Activated CD4-positive, alpha-beta T cell treated with anti-CD3 and anti-CD28 coated beads for 36 hours (primary cell): Measurements from ENCODE around the gene RSPO3. TPM values are rescaled to one million over a fixed set of nuclear protein-coding genes. Genes with fewer than 3 reads are reported as not detected.

Experiments
- ATAC-seq: fragments of 200-7000 bp; cut with Tn5 transposase; one replicate; pipeline ENCODE4 v1.10.0; 2021; ENCODE audit warnings: mild to moderate bottlenecking, moderate library complexity
- CTCF ChIA-PET: fragments of 350-600 bp; sonication (Branson Sonifier 250); formaldehyde crosslinking; loops from one replicate; lab custom pipeline; 2021; ENCODE audit warnings: antibody characterized with exemption; lab: Charles Lee
- POLR2A ChIA-PET: fragments of 350-600 bp; sonication (Branson Sonifier 250); formaldehyde crosslinking; loops from one replicate; lab custom pipeline; 2021; ENCODE audit warnings: antibody characterized with exemption, inconsistent platforms; lab: Charles Lee
- DNase-seq: peaks from one replicate; pipeline ENCODE4 v3.0.0-alpha.2; 2020
- H3K27ac Mint-ChIP-seq: one replicate; pipeline ENCODE4 v1.8.0; 2021; ENCODE audit warnings: mixed read lengths
- H3K27me3 Mint-ChIP-seq: one replicate; pipeline ENCODE4 v1.8.0; 2021; ENCODE audit warnings: mixed read lengths
- H3K36me3 Mint-ChIP-seq: one replicate; pipeline ENCODE4 v1.8.0; 2021; ENCODE audit warnings: low read depth, mixed read lengths
- H3K4me1 Mint-ChIP-seq: one replicate; pipeline ENCODE4 v1.8.0; 2021; ENCODE audit warnings: mixed read lengths
- H3K4me3 Mint-ChIP-seq: one replicate; pipeline ENCODE4 v1.8.0; 2021; ENCODE audit warnings: mild to moderate bottlenecking, moderate library complexity, mixed read lengths
- H3K9me3 Mint-ChIP-seq: one replicate; pipeline ENCODE4 v1.8.0; 2021; ENCODE audit warnings: low read depth, mixed read lengths
- intact Hi-C, 2 experiments: fragments of 100-400 bp; cut with DNase I in 1 of 2; cut with micrococcal nuclease in 1 of 2; formaldehyde crosslinking; loops; one replicate each; pipeline versions ENCODE4 v1.14.2 to v1.15.1; 2022 to 2024; cut with DNase I, micrococcal nuclease
- total RNA-seq, 2 experiments: library from RNA; stranded (reverse); gene quantifications; one replicate each; pipeline ENCODE4 v1.2.3, GENCODE V29; 2021

The RSPO3 gene
- total RNA-seq, 2 experiments from 2014 or later = not detected

DNA sequence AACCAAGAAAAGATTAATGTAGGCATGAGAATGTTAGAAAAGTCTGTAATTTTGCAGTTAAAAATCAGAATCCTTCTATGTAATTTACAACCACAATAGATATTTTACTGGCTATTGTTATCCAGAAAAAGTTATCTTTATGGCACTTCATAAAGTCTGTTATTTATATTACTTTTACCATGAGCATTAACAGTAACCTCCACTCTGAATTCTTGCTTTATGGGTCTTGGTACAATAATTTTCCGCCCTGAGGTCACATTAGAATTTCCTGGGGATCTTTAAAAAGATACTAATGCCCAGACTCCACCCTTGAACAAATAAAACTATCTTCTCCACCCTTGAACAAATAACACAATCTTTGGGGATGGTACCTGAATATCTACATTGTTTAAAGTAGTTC is 9.6 kb downstream of the RSPO3 start:
- no peak overlapping the region for H3K4me3 Mint-ChIP-seq
- DNase-seq (no peak), ATAC-seq (no peak)
- ChIA-PET POLR2A (no interaction called here), CTCF (no interaction called here)
- peaks cover 11% of the 10 kb centered on the region for H3K27me3 Mint-ChIP-seq
- H3K36me3 Mint-ChIP-seq = no peaks in the 10 kb centered on the region
- H3K4me1 Mint-ChIP-seq = no peaks in the 10 kb centered on the region
- intact Hi-C loops = loop anchor here in 1 of 2 experiments (10.0 kb wide), 1 partner anchor 953 kb away; no protein-coding TSS in a partner anchor
- no peaks in the 10 kb centered on the region for H3K9me3 Mint-ChIP-seq
- no peak overlapping the region for H3K27ac Mint-ChIP-seq

DNA sequence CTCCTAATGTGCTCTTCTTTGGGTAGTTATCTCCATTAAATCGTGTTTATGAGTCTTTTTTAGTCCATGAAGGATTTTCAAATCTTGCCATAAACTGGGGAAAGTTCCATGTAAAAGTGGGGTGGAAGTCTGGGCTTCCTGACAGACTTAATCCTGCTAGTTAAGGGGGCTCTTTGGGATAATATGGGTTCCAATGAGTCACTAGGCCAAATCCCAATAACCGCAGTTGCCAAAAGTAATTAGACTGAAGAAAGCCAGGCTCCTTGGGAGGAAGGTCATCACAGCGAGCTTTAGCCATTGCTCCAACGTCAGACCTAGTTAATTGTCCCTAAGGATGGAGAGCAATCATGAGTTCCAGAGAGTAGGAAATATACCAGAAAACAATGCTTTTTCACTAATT is 10.8 kb downstream of the RSPO3 start:
- ATAC-seq = no peak
- H3K27me3 Mint-ChIP-seq = peaks cover 8% of the 10 kb centered on the region
- CTCF ChIA-PET = no interaction called here

GRCh38 chr6:127131275-127131674 is 12.8 kb downstream of the RSPO3 start:
- ChIA-PET POLR2A (no interaction called here), CTCF (no interaction called here)
- H3K27ac Mint-ChIP-seq = no peak overlapping the region
- intact Hi-C loops = no loop called here
- ATAC-seq (no peak), DNase-seq (no peak)
- H3K4me1 Mint-ChIP-seq = no peaks in the 10 kb centered on the region
- no peaks in the 10 kb centered on the region for H3K9me3 Mint-ChIP-seq
- H3K4me3 Mint-ChIP-seq = no peak overlapping the region
- peaks cover 8% of the 10 kb centered on the region for H3K27me3 Mint-ChIP-seq
- no peaks in the 10 kb centered on the region for H3K36me3 Mint-ChIP-seq

More for the DNA sequence above, 10.8 kb downstream of the RSPO3 start:
- H3K4me3 Mint-ChIP-seq = no peak overlapping the region
- no peaks in the 10 kb centered on the region for H3K4me1 Mint-ChIP-seq
- DNase-seq = no peak
- H3K27ac Mint-ChIP-seq = no peak overlapping the region
- H3K36me3 Mint-ChIP-seq = no peaks in the 10 kb centered on the region
- POLR2A ChIA-PET = no interaction called here
- H3K9me3 Mint-ChIP-seq = no peaks in the 10 kb centered on the region
- intact Hi-C loops = loop anchor here in 1 of 2 experiments (10.0 kb wide), 1 partner anchor 954 kb away; no protein-coding TSS in a partner anchor

DNA sequence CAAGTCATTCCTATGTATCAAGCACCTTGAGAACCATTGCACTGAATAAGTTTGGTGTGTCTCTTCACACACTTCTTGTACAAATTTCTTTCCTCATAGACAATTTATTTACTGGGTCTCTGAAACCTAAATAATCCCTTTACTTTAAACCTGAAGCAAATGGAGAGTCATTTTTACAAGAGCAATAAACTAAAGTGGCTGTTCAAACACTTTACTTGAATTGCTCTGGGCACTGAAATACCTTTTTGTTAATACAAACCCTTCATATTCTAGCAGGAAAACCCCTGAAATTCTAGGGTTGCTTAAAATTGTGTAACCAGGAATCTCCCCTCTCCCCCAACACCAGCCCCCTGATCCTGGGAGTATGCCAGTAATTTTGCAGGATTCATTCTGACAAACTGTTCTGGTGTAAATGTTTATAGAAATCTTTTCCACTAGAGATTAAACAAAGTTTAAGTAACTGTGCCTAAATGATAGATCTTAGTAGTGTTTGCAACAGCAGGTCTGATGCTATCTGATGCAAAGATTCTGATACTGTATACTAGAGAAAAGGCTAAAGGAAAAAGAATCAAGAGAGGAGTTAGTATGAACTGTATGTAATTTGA is 13.4 kb downstream of the RSPO3 start:
- peaks cover 10% of the 10 kb centered on the region for H3K27me3 Mint-ChIP-seq
- H3K4me1 Mint-ChIP-seq = no peaks in the 10 kb centered on the region
- no peaks in the 10 kb centered on the region for H3K9me3 Mint-ChIP-seq
- DNase-seq (no peak), ATAC-seq (no peak)
- H3K4me3 Mint-ChIP-seq = no peak overlapping the region
- CTCF ChIA-PET = interaction anchor here (0.6 kb wide), 1 partner anchor 1581 kb away, joined by 3 read pairs; no protein-coding TSS in a partner anchor
- intact Hi-C loops = no loop called here
- POLR2A ChIA-PET = no interaction called here
- no peaks in the 10 kb centered on the region for H3K36me3 Mint-ChIP-seq
- no peak overlapping the region for H3K27ac Mint-ChIP-seq

DNA sequence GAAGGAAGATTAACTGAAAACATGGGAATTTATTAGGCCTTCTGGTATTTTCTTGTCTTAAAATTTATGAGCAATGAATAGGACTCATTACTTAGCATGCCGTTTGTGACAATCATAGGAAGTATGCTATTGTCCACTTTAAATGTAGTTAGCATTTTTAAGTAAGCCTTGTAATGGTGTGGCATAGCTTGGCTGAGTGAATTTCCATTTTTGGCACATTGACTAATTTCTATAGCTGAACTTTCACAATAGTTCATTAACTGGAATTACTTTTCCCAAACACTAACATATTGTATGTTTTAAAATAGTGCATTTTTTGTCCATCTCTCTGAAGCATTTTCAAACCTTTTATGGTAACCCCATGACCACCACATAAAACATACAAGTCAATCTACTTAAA is 15.7 kb downstream of the RSPO3 start:
- Mint-ChIP-seq H3K27me3 (peaks cover 12% of the 10 kb centered on the region), H3K4me3 (no peak overlapping the region), H3K4me1 (no peaks in the 10 kb centered on the region), H3K27ac (no peak overlapping the region), H3K9me3 (no peaks in the 10 kb centered on the region), H3K36me3 (no peaks in the 10 kb centered on the region)
- no peak for ATAC-seq
- intact Hi-C loops = no loop called here
- ChIA-PET POLR2A (no interaction called here), CTCF (interaction anchor here (0.6 to 0.8 kb wide), 2 partner anchors 52 to 229 kb away, joined by 3 read pairs; no protein-coding TSS in a partner anchor)
- DNase-seq = no peak

DNA sequence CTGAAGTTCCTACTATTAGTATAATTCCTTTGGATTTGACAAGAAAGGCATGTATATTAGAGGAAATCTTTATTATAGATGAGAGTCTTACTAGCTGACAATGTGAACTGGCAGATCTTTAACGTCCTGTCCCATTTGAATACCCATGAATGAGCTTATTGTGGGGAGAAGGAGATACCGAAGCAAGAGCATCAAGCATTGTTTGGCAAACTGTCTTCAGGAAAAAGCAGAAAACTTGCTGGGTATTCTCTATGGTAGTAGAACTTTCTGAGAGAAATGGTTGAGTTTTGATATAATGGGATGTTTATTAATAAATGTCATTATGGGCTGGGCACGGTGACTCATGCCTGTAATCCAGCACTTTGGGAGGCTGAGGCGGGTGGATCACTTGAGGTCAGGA is 18.3 kb downstream of the RSPO3 start:
- H3K36me3 Mint-ChIP-seq = no peaks in the 10 kb centered on the region
- CTCF ChIA-PET = no interaction called here
- DNase-seq (no peak), ATAC-seq (no peak)
- H3K27me3 Mint-ChIP-seq = peaks cover 10% of the 10 kb centered on the region
- H3K4me1 Mint-ChIP-seq = no peaks in the 10 kb centered on the region
- POLR2A ChIA-PET = no interaction called here
- no peak overlapping the region for H3K27ac Mint-ChIP-seq
- no peak overlapping the region for H3K4me3 Mint-ChIP-seq
- H3K9me3 Mint-ChIP-seq = no peaks in the 10 kb centered on the region
- intact Hi-C loops = no loop called here

DNA sequence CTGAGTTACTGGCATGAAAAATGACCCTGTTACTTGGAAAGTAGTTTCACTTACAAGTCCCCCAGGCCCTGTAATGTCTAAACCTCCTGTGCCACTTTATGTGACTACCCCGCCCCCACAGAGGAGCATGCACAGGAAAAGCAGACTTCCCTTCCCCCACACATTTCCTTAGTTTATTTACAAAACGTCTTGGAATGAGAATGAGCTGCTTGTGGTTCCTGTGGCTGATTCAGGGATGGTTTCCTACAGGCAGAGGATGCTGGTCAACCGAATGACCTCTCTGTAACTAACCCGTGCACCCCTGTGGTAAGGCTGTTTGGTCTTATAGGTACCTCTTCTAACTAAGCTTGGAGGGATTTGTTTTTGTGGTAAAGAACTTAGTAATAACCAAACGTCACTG is 28.5 kb downstream of the RSPO3 start:
- Mint-ChIP-seq H3K27me3 (peaks cover 16% of the 10 kb centered on the region), H3K4me3 (no peak overlapping the region), H3K36me3 (no peaks in the 10 kb centered on the region), H3K9me3 (no peaks in the 10 kb centered on the region), H3K4me1 (no peaks in the 10 kb centered on the region), H3K27ac (no peak overlapping the region)
- intact Hi-C loops = no loop called here
- ATAC-seq (no peak), DNase-seq (no peak)
- POLR2A ChIA-PET = no interaction called here
- CTCF ChIA-PET = no interaction called here

DNA sequence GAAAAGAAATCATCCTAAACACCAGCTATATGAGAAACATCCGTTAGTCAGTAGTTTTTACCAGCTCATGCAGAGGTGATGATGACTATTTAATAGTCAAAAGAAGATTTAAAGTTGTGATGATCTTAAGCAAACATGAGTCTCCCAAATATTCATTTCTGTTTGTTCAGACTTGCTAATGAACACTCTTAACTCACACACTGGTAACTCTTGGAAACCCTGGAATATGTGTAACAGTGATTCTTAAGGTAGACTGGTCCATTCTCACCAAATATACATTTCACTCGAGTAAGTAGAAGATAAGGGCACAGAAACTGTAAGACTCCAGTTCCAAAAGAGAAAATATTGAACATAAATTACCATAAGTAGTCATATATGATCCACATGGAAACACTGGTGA is 29.1 kb downstream of the RSPO3 start:
- CTCF ChIA-PET = no interaction called here
- no peaks in the 10 kb centered on the region for H3K9me3 Mint-ChIP-seq
- no peak for ATAC-seq

GRCh38 chr6:127148511-127148910 is 30.0 kb downstream of the RSPO3 start:
- no peaks in the 10 kb centered on the region for H3K9me3 Mint-ChIP-seq
- H3K27ac Mint-ChIP-seq = no peak overlapping the region
- DNase-seq = no peak
- ATAC-seq = no peak
- H3K36me3 Mint-ChIP-seq = no peaks in the 10 kb centered on the region
- no peak overlapping the region for H3K4me3 Mint-ChIP-seq
- ChIA-PET POLR2A (no interaction called here), CTCF (no interaction called here)
- intact Hi-C loops = no loop called here
- peaks cover 22% of the 10 kb centered on the region for H3K27me3 Mint-ChIP-seq
- H3K4me1 Mint-ChIP-seq = no peaks in the 10 kb centered on the region

More for the DNA sequence above, 29.1 kb downstream of the RSPO3 start:
- Mint-ChIP-seq H3K27ac (no peak overlapping the region), H3K4me1 (no peaks in the 10 kb centered on the region), H3K36me3 (no peaks in the 10 kb centered on the region), H3K4me3 (no peak overlapping the region), H3K27me3 (peaks cover 18% of the 10 kb centered on the region)
- intact Hi-C loops = no loop called here
- DNase-seq = no peak
- POLR2A ChIA-PET = no interaction called here

DNA sequence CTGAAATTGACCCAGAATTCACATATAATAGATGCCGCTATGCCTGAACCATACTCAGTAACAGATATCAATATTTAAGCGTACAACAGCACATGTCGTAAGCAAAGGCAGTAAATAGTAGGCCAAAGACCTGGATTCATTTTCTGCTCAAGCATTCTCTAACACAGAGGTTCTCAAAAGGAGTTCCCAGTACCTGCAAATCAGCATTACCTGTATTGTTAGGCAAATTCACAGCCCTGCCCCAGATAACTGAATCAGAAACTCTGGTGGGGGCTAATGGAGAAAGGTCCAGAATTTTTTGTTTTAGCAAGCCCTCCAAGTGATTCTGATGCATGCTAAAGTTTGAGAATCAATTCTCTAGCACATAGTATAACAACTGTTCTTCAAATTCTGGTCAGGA is 36.0 kb downstream of the RSPO3 start:
- CTCF ChIA-PET = no interaction called here
- no peaks in the 10 kb centered on the region for H3K4me1 Mint-ChIP-seq
- H3K4me3 Mint-ChIP-seq = no peak overlapping the region
- DNase-seq (no peak), ATAC-seq (no peak)
- H3K27me3 Mint-ChIP-seq = peaks cover 14% of the 10 kb centered on the region
- no peaks in the 10 kb centered on the region for H3K36me3 Mint-ChIP-seq
- no peak overlapping the region for H3K27ac Mint-ChIP-seq
- H3K9me3 Mint-ChIP-seq = no peaks in the 10 kb centered on the region
- POLR2A ChIA-PET = no interaction called here
- intact Hi-C loops = no loop called here

DNA sequence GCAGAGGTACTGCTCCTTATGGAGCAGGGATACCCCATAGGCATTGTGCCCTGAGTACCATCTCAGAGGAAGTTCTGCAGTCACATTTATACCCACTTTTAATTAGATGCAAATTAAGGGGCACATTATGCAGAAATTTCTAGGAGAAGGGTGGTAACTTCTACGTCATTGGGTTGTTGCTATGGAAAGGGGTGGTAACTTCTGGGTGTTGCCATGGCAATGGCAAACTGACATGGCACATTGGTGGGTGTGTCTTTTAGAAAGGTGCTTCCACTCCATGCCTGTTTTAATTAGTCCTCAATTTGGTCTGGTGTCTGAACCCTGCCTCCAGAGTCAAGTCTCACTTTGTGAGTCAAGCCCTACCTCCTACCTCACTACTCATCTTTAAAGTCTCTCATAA is 42.0 kb downstream of the RSPO3 start:
- ChIA-PET CTCF (no interaction called here), POLR2A (no interaction called here)
- no peak for ATAC-seq
- H3K4me1 Mint-ChIP-seq = no peaks in the 10 kb centered on the region
- H3K27me3 Mint-ChIP-seq = peaks cover 8% of the 10 kb centered on the region
- H3K36me3 Mint-ChIP-seq = no peaks in the 10 kb centered on the region
- intact Hi-C loops = no loop called here
- no peak for DNase-seq
- no peak overlapping the region for H3K4me3 Mint-ChIP-seq
- no peaks in the 10 kb centered on the region for H3K9me3 Mint-ChIP-seq
- H3K27ac Mint-ChIP-seq = no peak overlapping the region

GRCh38 chr6:127162836-127163235 is 44.4 kb downstream of the RSPO3 start:
- Mint-ChIP-seq H3K4me3 (no peak overlapping the region), H3K27me3 (peaks cover 9% of the 10 kb centered on the region), H3K36me3 (no peaks in the 10 kb centered on the region), H3K4me1 (no peaks in the 10 kb centered on the region), H3K27ac (no peak overlapping the region), H3K9me3 (no peaks in the 10 kb centered on the region)
- intact Hi-C loops = no loop called here
- ATAC-seq (no peak), DNase-seq (no peak)
- ChIA-PET CTCF (no interaction called here), POLR2A (no interaction called here)
